K562 (cell line): Measurements from ENCODE around the gene FILIP1L. TPM values are rescaled to one million over a fixed set of nuclear protein-coding genes. Genes with fewer than 3 reads are reported as not detected.

ENCODE experiments used
- ATF4 ChIP-seq: fragments of 450-650 bp; formaldehyde crosslinking; IDR thresholded peaks from 2 replicates; pipeline ENCODE4 v1.4.0; 2022; ENCODE audit warnings: mild to moderate bottlenecking, moderate library complexity
- BRD4 ChIP-seq: fragments of 200-600 bp; sonication (generic); IDR thresholded peaks from 2 replicates; pipeline ENCODE4 v1.6.1; 2017; ENCODE audit warnings: inconsistent platforms
- CREB1 ChIP-seq, 2 experiments: sonication (generic) in 1 of 2; formaldehyde crosslinking in 1 of 2; IDR thresholded peaks; 2 replicates each; pipeline versions ENCODE4 v1.6.1 to v1.8.0; 2012 to 2022; ENCODE audit warnings: inconsistent platforms in 1 of 2, mild to moderate bottlenecking in 1 of 2, missing genetic modification reagents in 1 of 2, moderate library complexity in 1 of 2
- CREB5 ChIP-seq: fragments of 250-450 bp; sonication (Bioruptor Pico); IDR thresholded peaks from 2 replicates; pipeline ENCODE4 v1.5.0; 2020; ENCODE audit warnings: mild to moderate bottlenecking
- FUS ChIP-seq: fragments of 200-400 bp; formaldehyde crosslinking; optimal IDR thresholded peaks from 2 replicates; pipeline ENCODE3; 2017; ENCODE audit warnings: low read depth, low read length
- GTF2B ChIP-seq: IDR thresholded peaks from 2 replicates; pipeline ENCODE4 v1.6.1; 2011; ENCODE audit not compliant: insufficient read length; ENCODE audit errors: extremely low read depth
- HDGF ChIP-seq: fragments of 450-650 bp; IDR thresholded peaks from 2 replicates; pipeline ENCODE4 v1.6.1; 2016
- IRF9 ChIP-seq: fragments of 450-650 bp; IDR thresholded peaks from 2 replicates; pipeline ENCODE4 v1.6.1; 2016; ENCODE audit warnings: missing biosample characterization, missing genetic modification characterization
- RBM25 ChIP-seq: fragments of 200-400 bp; formaldehyde crosslinking; IDR thresholded peaks from 2 replicates; pipeline ENCODE4 v1.6.1; 2018; ENCODE audit warnings: low read length, low read depth, moderate library complexity; ENCODE audit not compliant: severe bottlenecking
- SNIP1 ChIP-seq: fragments of 450-650 bp; IDR thresholded peaks from 2 replicates; pipeline ENCODE4 v1.7.1; 2017; ENCODE audit warnings: low read depth, mild to moderate bottlenecking
- TAF9B ChIP-seq: fragments of 450-650 bp; IDR thresholded peaks from 2 replicates; pipeline ENCODE4 v1.6.1; 2018; ENCODE audit warnings: mild to moderate bottlenecking; ENCODE audit not compliant: partially characterized antibody
- ZFP36 ChIP-seq: fragments of 150-350 bp; IDR thresholded peaks from 2 replicates; pipeline ENCODE4 v1.6.1; 2018; ENCODE audit warnings: low read length, low read depth; ENCODE audit not compliant: partially characterized antibody
- ZNF133 ChIP-seq: fragments of 250-450 bp; sonication (Bioruptor Pico); IDR thresholded peaks from 2 replicates; pipeline ENCODE4 v1.4.0; 2020; ENCODE audit warnings: mild to moderate bottlenecking
- ZNF583 ChIP-seq: fragments of 250-450 bp; sonication (Bioruptor Pico); IDR thresholded peaks from 2 replicates; pipeline ENCODE4 v1.4.0; 2020
- ZNF717 ChIP-seq: fragments of 250-450 bp; sonication (Bioruptor Pico); IDR thresholded peaks from 2 replicates; pipeline ENCODE4 v1.5.0; 2021
- ZNF764 ChIP-seq: fragments of 250-450 bp; sonication (Bioruptor Pico); IDR thresholded peaks from 2 replicates; pipeline ENCODE4 v1.4.0; 2020; ENCODE audit warnings: low read depth, mild to moderate bottlenecking, moderate library complexity
- polyA plus RNA-seq, 8 experiments: library from polyadenylated mRNA; depleted of rRNA in 4 of 8; stranded (reverse) in 5 of 8; unstranded in 3 of 8; fragments of >200 nt; fragmentation: Nextera tagmentation in 2 of 8; fragmentation: Illumina TruSeq in 1 of 8; extraction: Ambion mirVana in 2 of 8; extraction: Trizol in 1 of 8; gene quantifications; 2 replicates each; pipeline versions ENCODE4 v1.2.1 to v1.2.3, GENCODE V29; 2011 to 2014; ENCODE audit warnings: inconsistent platforms in 1 of 8, missing spikeins in 1 of 8
- total RNA-seq, 7 experiments: library from RNA; depleted of rRNA in 6 of 7; stranded (reverse); fragments of >200 nt in 6 of 7; fragmentation: Illumina TruSeq in 2 of 7; extraction: Trizol in 2 of 7; gene quantifications; 2 replicates each; pipeline versions ENCODE4 v1.2.1 to v1.2.3, GENCODE V29; 2011 to 2021; ENCODE audit warnings: low replicate concordance in 1 of 7
- TF ChIP-seq, protein P1 (sequence below), 3 experiments: fragments of 200-800 bp in 1 of 3; fragments of 250-450 bp in 1 of 3; fragments of 450-650 bp in 1 of 3; sonication (Bioruptor Pico) in 1 of 3; sonication (Bioruptor generic) in 1 of 3; formaldehyde crosslinking in 1 of 3; IDR thresholded peaks; 2 replicates each; pipeline versions ENCODE4 v1.6.1 to v1.8.0; 2016 to 2022; ENCODE audit warnings: mild to moderate bottlenecking in 2 of 3, missing genetic modification characterization in 2 of 3, missing compliant biosample characterization in 1 of 3, moderate library complexity in 1 of 3

The FILIP1L gene
- total and polyA plus RNA-seq, 9 of the 15 experiments (the other 6 are each of a cell fraction or from before 2014, with no cell fraction given), result 0.50 to 2.1 (median 1.1) TPM

GRCh38 chr3:99817437-99818240 is 296.7 kb downstream of the FILIP1L start, which contains the start of gene CMSS1 (continued):
- TF ChIP-seq TAF9B (peak; percentile 77), CREB1 (IDR thresholded peaks at IDR 0.05) (peak; percentile 89), CREB1 (CRISPR knock-in tag; IDR thresholded peaks at IDR 0.05) (peak; percentile 94), CREB5 (CRISPR knock-in tag) (no peak), BRD4 (0 out of 2 replicates have a peak, but pooled peaks have one; percentile 70), ZNF764 (CRISPR knock-in tag) (no peak), ATF4 (CRISPR knock-in tag) (no peak; the same call in 1 of the 2 replicates), ZNF133 (CRISPR knock-in tag) (no peak), ZFP36 (no peak), GTF2B (no peak), ZNF583 (no peak), SNIP1 (no peak), HDGF (no peak), IRF9 (tag) (no peak), RBM25 (no peak), ZNF717 (no peak), FUS (no peak)
- TF ChIP-seq, protein P1, sequence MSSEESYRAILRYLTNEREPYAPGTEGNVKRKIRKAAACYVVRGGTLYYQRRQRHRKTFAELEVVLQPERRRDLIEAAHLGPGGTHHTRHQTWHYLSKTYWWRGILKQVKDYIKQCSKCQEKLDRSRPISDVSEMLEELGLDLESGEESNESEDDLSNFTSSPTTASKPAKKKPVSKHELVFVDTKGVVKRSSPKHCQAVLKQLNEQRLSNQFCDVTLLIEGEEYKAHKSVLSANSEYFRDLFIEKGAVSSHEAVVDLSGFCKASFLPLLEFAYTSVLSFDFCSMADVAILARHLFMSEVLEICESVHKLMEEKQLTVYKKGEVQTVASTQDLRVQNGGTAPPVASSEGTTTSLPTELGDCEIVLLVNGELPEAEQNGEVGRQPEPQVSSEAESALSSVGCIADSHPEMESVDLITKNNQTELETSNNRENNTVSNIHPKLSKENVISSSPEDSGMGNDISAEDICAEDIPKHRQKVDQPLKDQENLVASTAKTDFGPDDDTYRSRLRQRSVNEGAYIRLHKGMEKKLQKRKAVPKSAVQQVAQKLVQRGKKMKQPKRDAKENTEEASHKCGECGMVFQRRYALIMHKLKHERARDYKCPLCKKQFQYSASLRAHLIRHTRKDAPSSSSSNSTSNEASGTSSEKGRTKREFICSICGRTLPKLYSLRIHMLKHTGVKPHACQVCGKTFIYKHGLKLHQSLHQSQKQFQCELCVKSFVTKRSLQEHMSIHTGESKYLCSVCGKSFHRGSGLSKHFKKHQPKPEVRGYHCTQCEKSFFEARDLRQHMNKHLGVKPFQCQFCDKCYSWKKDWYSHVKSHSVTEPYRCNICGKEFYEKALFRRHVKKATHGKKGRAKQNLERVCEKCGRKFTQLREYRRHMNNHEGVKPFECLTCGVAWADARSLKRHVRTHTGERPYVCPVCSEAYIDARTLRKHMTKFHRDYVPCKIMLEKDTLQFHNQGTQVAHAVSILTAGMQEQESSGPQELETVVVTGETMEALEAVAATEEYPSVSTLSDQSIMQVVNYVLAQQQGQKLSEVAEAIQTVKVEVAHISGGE (CRISPR knock-in tag; IDR thresholded peaks at IDR 0.05), result no peak
